HEK293 (cell line): ENCODE data around the gene CEP41.

Experiments
- CTCF ChIA-PET: fragments of 350-600 bp; formaldehyde crosslinking; extraction: SDS; loops from one replicate; lab custom pipeline; 2021; ENCODE audit warnings: antibody characterized with exemption; lab: Yijun Ruan, JAX
- POLR2A ChIA-PET: fragments of 300-600 bp; formaldehyde crosslinking; extraction: SDS; loops from one replicate; lab custom pipeline; 2020; ENCODE audit warnings: antibody characterized with exemption, inconsistent platforms; lab: Yijun Ruan, JAX
- H3K27ac ChIP-seq: fragments of 200-500 bp; sonication (Bioruptor generic); 2 replicates; pipeline ENCODE4 v1.5.1; 2014; ENCODE audit warnings: low read depth, low read length, control low read depth, inconsistent platforms; ENCODE audit errors: extremely low read depth
- H3K36me3 ChIP-seq, 2 experiments: fragments of 200-500 bp in 1 of 2; sonication (Bioruptor generic) in 1 of 2; 1 replicate in 1 of 2; 2 replicates in 1 of 2; pipeline ENCODE4 v1.5.1; 2014 to 2017; ENCODE audit warnings: inconsistent platforms in 2 of 2, low read length in 2 of 2; ENCODE audit not compliant: control insufficient read depth in 2 of 2, insufficient read depth in 1 of 2
- H3K4me1 ChIP-seq: fragments of 200-500 bp; sonication (Bioruptor generic); 2 replicates; pipeline ENCODE4 v1.5.1; 2014; ENCODE audit warnings: mild to moderate bottlenecking, low read length, inconsistent platforms; ENCODE audit not compliant: control insufficient read depth, insufficient read depth
- H3K4me3 ChIP-seq: 2 replicates; pipeline ENCODE4 v1.5.1; 2011; ENCODE audit warnings: low read depth, mild to moderate bottlenecking, control low read depth, low read length, moderate library complexity
- H3K9me3 ChIP-seq: fragments of 200-500 bp; sonication (Bioruptor generic); 2 replicates; pipeline ENCODE4 v1.5.1; 2014; ENCODE audit warnings: low read depth, low read length, inconsistent platforms; ENCODE audit not compliant: control insufficient read depth, insufficient read depth
- PATZ1 ChIP-seq: fragments of 450-650 bp; formaldehyde crosslinking; IDR thresholded peaks from 2 replicates; pipeline ENCODE4 v1.5.1; 2016; ENCODE audit warnings: missing biosample characterization, missing genetic modification characterization
- PRDM1 ChIP-seq: fragments of 450-650 bp; formaldehyde crosslinking; IDR thresholded peaks from 2 replicates; pipeline ENCODE4; 2016; ENCODE audit warnings: missing biosample characterization, missing genetic modification characterization
- SCRT2 ChIP-seq: fragments of 450-650 bp; formaldehyde crosslinking; IDR thresholded peaks from 2 replicates; pipeline ENCODE4 v1.5.1; 2016; ENCODE audit warnings: missing biosample characterization, missing genetic modification characterization
- ZBTB17 ChIP-seq: fragments of 450-650 bp; formaldehyde crosslinking; IDR thresholded peaks from 2 replicates; pipeline ENCODE4 v1.5.1; 2016; ENCODE audit warnings: missing biosample characterization, missing genetic modification characterization
- ZBTB21 ChIP-seq: fragments of 450-650 bp; formaldehyde crosslinking; IDR thresholded peaks from 2 replicates; pipeline ENCODE4 v1.5.1; 2017; ENCODE audit warnings: missing biosample characterization, missing genetic modification characterization
- ZIC2 ChIP-seq: fragments of 450-650 bp; formaldehyde crosslinking; IDR thresholded peaks from 2 replicates; pipeline ENCODE4 v1.5.1; 2016; ENCODE audit warnings: missing biosample characterization, missing genetic modification characterization
- ZNF157 ChIP-seq: fragments of 450-650 bp; formaldehyde crosslinking; IDR thresholded peaks from 2 replicates; pipeline ENCODE4 v1.5.1; 2016; ENCODE audit warnings: missing biosample characterization, missing genetic modification characterization
- ZNF221 ChIP-seq: fragments of 450-650 bp; formaldehyde crosslinking; IDR thresholded peaks from 2 replicates; pipeline ENCODE4 v1.5.1; 2017; ENCODE audit warnings: missing biosample characterization, missing genetic modification characterization, borderline replicate concordance
- ZNF366 ChIP-seq: fragments of 450-650 bp; formaldehyde crosslinking; conservative IDR thresholded peaks from 2 replicates; pipeline ENCODE4 v1.5.1; 2016; ENCODE audit warnings: missing biosample characterization, missing genetic modification characterization
- ZNF398 ChIP-seq: fragments of 450-650 bp; formaldehyde crosslinking; IDR thresholded peaks from 2 replicates; pipeline ENCODE4 v1.5.1; 2017; ENCODE audit warnings: missing biosample characterization, missing genetic modification characterization
- ZNF777 ChIP-seq: fragments of 450-650 bp; formaldehyde crosslinking; IDR thresholded peaks from 2 replicates; pipeline ENCODE4 v1.5.1; 2017; ENCODE audit warnings: missing biosample characterization, missing genetic modification characterization, borderline replicate concordance
- ZNF843 ChIP-seq: fragments of 450-650 bp; formaldehyde crosslinking; IDR thresholded peaks from 2 replicates; pipeline ENCODE4 v1.5.1; 2016; ENCODE audit warnings: missing biosample characterization, missing genetic modification characterization
- TF ChIP-seq, protein P1 (sequence below): fragments of 450-650 bp; formaldehyde crosslinking; IDR thresholded peaks from 2 replicates; pipeline ENCODE4 v1.5.1; 2016; ENCODE audit warnings: missing biosample characterization, missing genetic modification characterization
- TF ChIP-seq, protein P2 (sequence below): fragments of 450-650 bp; formaldehyde crosslinking; IDR thresholded peaks from 2 replicates; pipeline ENCODE4 v1.5.1; 2016; ENCODE audit warnings: missing biosample characterization, missing genetic modification characterization
- TF ChIP-seq, protein P3 (sequence below): fragments of 450-650 bp; formaldehyde crosslinking; IDR thresholded peaks from 2 replicates; pipeline ENCODE4 v1.5.1; 2016; ENCODE audit warnings: missing biosample characterization, missing genetic modification characterization
- TF ChIP-seq, protein P4 (sequence below): fragments of 450-650 bp; formaldehyde crosslinking; IDR thresholded peaks from 2 replicates; pipeline ENCODE4 v1.5.1; 2016; ENCODE audit warnings: missing biosample characterization, missing genetic modification characterization, low read depth
- TF ChIP-seq, protein P5 (sequence below): fragments of 450-650 bp; formaldehyde crosslinking; IDR thresholded peaks from 2 replicates; pipeline ENCODE4 v1.5.1; 2016; ENCODE audit warnings: missing biosample characterization, missing genetic modification characterization
- TF ChIP-seq, protein P6 (sequence below): fragments of 450-650 bp; formaldehyde crosslinking; IDR thresholded peaks from 2 replicates; pipeline ENCODE4 v1.5.1; 2017; ENCODE audit warnings: missing biosample characterization, missing genetic modification characterization

The CEP41 gene

GRCh38 chr7:130356876-130357611 is 83.8 kb downstream of the CEP41 start (continued):
- TF ChIP-seq, protein P1, sequence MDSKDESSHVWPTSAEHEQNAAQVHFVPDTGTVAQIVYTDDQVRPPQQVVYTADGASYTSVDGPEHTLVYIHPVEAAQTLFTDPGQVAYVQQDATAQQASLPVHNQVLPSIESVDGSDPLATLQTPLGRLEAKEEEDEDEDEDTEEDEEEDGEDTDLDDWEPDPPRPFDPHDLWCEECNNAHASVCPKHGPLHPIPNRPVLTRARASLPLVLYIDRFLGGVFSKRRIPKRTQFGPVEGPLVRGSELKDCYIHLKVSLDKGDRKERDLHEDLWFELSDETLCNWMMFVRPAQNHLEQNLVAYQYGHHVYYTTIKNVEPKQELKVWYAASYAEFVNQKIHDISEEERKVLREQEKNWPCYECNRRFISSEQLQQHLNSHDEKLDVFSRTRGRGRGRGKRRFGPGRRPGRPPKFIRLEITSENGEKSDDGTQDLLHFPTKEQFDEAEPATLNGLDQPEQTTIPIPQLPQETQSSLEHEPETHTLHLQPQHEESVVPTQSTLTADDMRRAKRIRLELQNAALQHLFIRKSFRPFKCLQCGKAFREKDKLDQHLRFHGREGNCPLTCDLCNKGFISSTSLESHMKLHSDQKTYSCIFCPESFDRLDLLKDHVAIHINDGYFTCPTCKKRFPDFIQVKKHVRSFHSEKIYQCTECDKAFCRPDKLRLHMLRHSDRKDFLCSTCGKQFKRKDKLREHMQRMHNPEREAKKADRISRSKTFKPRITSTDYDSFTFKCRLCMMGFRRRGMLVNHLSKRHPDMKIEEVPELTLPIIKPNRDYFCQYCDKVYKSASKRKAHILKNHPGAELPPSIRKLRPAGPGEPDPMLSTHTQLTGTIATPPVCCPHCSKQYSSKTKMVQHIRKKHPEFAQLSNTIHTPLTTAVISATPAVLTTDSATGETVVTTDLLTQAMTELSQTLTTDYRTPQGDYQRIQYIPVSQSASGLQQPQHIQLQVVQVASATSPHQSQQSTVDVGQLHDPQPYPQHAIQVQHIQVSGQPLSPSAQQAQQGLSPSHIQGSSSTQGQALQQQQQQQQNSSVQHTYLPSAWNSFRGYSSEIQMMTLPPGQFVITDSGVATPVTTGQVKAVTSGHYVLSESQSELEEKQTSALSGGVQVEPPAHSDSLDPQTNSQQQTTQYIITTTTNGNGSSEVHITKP (tag by site-specific recombination) = peak; percentile 72
- TF ChIP-seq ZNF398 = peak; percentile 58
- peak; percentile 56 for TF ChIP-seq PATZ1 (tag by site-specific recombination)
- TF ChIP-seq, protein P2, sequence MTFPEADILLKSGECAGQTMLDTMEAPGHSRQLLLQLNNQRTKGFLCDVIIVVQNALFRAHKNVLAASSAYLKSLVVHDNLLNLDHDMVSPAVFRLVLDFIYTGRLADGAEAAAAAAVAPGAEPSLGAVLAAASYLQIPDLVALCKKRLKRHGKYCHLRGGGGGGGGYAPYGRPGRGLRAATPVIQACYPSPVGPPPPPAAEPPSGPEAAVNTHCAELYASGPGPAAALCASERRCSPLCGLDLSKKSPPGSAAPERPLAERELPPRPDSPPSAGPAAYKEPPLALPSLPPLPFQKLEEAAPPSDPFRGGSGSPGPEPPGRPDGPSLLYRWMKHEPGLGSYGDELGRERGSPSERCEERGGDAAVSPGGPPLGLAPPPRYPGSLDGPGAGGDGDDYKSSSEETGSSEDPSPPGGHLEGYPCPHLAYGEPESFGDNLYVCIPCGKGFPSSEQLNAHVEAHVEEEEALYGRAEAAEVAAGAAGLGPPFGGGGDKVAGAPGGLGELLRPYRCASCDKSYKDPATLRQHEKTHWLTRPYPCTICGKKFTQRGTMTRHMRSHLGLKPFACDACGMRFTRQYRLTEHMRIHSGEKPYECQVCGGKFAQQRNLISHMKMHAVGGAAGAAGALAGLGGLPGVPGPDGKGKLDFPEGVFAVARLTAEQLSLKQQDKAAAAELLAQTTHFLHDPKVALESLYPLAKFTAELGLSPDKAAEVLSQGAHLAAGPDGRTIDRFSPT (tag by site-specific recombination) = 0 out of 2 replicates have a peak, but pooled peaks have one; percentile 42
- TF ChIP-seq, protein P3, sequence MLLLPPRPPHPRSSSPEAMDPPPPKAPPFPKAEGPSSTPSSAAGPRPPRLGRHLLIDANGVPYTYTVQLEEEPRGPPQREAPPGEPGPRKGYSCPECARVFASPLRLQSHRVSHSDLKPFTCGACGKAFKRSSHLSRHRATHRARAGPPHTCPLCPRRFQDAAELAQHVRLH = no peak

DNA sequence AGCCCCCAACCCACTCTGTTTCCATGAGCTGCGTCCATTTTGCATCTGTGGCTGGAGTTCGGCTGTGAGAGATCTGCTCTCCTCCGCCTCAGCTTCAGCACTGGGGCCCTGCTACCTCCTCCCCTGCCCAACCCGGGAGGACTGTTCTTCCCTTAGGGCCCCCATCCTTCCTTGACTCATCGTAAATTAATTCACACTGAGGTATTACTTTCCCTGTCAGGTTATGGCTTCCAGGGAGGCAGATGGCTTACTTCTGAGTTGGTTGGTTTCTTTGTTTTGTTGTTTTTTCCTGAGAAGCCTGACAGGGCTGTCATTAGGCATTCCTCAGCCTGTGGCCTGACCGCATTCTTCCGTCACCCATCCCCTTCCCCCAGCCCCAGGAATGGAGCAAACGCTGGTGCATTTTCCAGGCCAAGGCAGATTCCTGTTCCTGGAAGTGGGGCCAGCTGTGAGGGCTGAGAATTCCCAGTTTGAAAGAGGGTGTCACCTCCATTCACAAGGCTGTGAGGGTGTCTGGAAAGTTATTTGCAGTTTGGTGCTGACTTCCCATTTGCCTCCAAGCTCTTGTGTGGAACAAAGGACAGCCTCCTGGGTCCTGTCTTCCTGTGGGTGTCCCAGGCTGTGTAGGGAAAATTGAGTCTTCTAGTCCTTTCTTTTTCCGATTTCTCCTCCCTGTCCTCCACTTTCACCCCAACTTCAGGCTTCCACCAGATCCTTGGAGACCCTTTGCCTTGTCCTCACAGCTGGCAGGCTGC is 84.5 kb downstream of the CEP41 start:
- H3K4me1 ChIP-seq = peaks cover 17% of the 10 kb centered on the region
- ChIA-PET POLR2A (interaction anchor here (1.0 to 2.3 kb wide), 3 partner anchors 9 to 151 kb away, joined by 3 to 12 read pairs (median 4); partner anchors contain the start of gene TMEM209), CTCF (interaction anchor here (0.6 to 0.7 kb wide), 3 partner anchors 120 to 390 kb away, joined by 3 read pairs; no protein-coding TSS in a partner anchor)
- no peaks in the 10 kb centered on the region for H3K9me3 ChIP-seq
- H3K36me3 ChIP-seq = no peaks in the 10 kb centered on the region
- peak overlapping the region; percentile 6; the same call in 1 of the 2 replicates for H3K4me3 ChIP-seq
- peak overlapping the region; percentile 94 for H3K27ac ChIP-seq
- peak; percentile 84 for TF ChIP-seq SCRT2 (tag by site-specific recombination)
- TF ChIP-seq ZNF157 (tag by site-specific recombination) = no peak
- TF ChIP-seq ZBTB21 (tag by site-specific recombination) = peak; percentile 74
- peak; percentile 84 for TF ChIP-seq ZIC2
- peak; percentile 90 for TF ChIP-seq PRDM1 (tag by site-specific recombination)
- TF ChIP-seq, protein P4, sequence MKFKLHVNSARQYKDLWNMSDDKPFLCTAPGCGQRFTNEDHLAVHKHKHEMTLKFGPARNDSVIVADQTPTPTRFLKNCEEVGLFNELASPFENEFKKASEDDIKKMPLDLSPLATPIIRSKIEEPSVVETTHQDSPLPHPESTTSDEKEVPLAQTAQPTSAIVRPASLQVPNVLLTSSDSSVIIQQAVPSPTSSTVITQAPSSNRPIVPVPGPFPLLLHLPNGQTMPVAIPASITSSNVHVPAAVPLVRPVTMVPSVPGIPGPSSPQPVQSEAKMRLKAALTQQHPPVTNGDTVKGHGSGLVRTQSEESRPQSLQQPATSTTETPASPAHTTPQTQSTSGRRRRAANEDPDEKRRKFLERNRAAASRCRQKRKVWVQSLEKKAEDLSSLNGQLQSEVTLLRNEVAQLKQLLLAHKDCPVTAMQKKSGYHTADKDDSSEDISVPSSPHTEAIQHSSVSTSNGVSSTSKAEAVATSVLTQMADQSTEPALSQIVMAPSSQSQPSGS = 0 out of 2 replicates have a peak, but pooled peaks have one; percentile 11
- TF ChIP-seq ZNF843 (tag by site-specific recombination) = peak; percentile 80
- TF ChIP-seq ZNF221 (tag by site-specific recombination) = no peak
- TF ChIP-seq, protein P5, sequence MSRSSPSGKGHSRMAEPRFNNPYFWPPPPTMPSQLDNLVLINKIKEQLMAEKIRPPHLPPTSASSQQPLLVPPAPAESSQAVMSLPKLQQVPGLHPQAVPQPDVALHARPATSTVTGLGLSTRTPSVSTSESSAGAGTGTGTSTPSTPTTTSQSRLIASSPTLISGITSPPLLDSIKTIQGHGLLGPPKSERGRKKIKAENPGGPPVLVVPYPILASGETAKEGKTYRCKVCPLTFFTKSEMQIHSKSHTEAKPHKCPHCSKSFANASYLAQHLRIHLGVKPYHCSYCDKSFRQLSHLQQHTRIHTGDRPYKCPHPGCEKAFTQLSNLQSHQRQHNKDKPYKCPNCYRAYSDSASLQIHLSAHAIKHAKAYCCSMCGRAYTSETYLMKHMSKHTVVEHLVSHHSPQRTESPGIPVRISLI (tag by site-specific recombination) = peak; percentile 91
- TF ChIP-seq ZNF777 (tag by site-specific recombination) = no peak
- TF ChIP-seq ZNF366 (tag by site-specific recombination) = 0 out of 2 replicates have a peak, but pooled peaks have one; percentile 53
- peak; percentile 53; the same call in 1 of the 2 replicates for TF ChIP-seq ZBTB17 (tag by site-specific recombination)
- TF ChIP-seq, protein P6, sequence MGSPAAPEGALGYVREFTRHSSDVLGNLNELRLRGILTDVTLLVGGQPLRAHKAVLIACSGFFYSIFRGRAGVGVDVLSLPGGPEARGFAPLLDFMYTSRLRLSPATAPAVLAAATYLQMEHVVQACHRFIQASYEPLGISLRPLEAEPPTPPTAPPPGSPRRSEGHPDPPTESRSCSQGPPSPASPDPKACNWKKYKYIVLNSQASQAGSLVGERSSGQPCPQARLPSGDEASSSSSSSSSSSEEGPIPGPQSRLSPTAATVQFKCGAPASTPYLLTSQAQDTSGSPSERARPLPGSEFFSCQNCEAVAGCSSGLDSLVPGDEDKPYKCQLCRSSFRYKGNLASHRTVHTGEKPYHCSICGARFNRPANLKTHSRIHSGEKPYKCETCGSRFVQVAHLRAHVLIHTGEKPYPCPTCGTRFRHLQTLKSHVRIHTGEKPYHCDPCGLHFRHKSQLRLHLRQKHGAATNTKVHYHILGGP = peak; percentile 73
